K562 (cell line): Measurements from ENCODE around the gene ENDOV. TPM values are rescaled to one million over a fixed set of nuclear protein-coding genes. Genes with fewer than 3 reads are reported as not detected.

Experiments
- ATF7 ChIP-seq: fragments of 450-650 bp; IDR thresholded peaks from 2 replicates; pipeline ENCODE4 v1.7.1; 2014; ENCODE audit warnings: mild to moderate bottlenecking, moderate library complexity
- DMBX1 ChIP-seq: fragments of 250-450 bp; sonication (Bioruptor Pico); IDR thresholded peaks from 2 replicates; pipeline ENCODE4 v1.8.0; 2022; ENCODE audit warnings: inconsistent platforms, mild to moderate bottlenecking, moderate library complexity, borderline replicate concordance
- FOXA3 ChIP-seq, 2 experiments: fragments of 450-650 bp in 1 of 2; sonication (generic) in 1 of 2; formaldehyde crosslinking; IDR thresholded peaks in 1 of 2; conservative IDR thresholded peaks in 1 of 2; 2 replicates each; pipeline versions ENCODE4 v1.4.0 to v1.8.0; 2020 to 2022; ENCODE audit warnings: mild to moderate bottlenecking in 2 of 2, missing genetic modification reagents in 1 of 2
- FOXJ2 ChIP-seq: fragments of 200-800 bp; sonication (Bioruptor generic); IDR thresholded peaks from 2 replicates; pipeline ENCODE4 v1.6.1; 2016; ENCODE audit warnings: missing genetic modification characterization, missing compliant biosample characterization
- FUS ChIP-seq: fragments of 200-400 bp; formaldehyde crosslinking; optimal IDR thresholded peaks from 2 replicates; pipeline ENCODE3; 2017; ENCODE audit warnings: low read depth, low read length
- GATAD2A ChIP-seq: fragments of 450-650 bp; IDR thresholded peaks from 2 replicates; pipeline ENCODE4 v1.6.1; 2017
- JUN ChIP-seq, 2 experiments: sonication (generic) in 1 of 2; formaldehyde crosslinking in 1 of 2; IDR thresholded peaks; 2 replicates each; pipeline versions ENCODE4 v1.6.1 to v1.8.0; 2012 to 2022; ENCODE audit warnings: borderline replicate concordance in 2 of 2, mild to moderate bottlenecking in 2 of 2, improper control_type of control experiment in 1 of 2, low read depth in 1 of 2, low read length in 1 of 2, missing genetic modification reagents in 1 of 2
- NBN ChIP-seq: fragments of 450-650 bp; IDR thresholded peaks from 2 replicates; pipeline ENCODE4 v1.6.1; 2016; ENCODE audit warnings: low read depth, mild to moderate bottlenecking
- XRCC3 ChIP-seq: fragments of 450-650 bp; IDR thresholded peaks from 2 replicates; pipeline ENCODE4 v1.6.1; 2017; ENCODE audit warnings: mild to moderate bottlenecking, moderate library complexity
- ZNF143 ChIP-seq: sonication (generic); formaldehyde crosslinking; IDR thresholded peaks from 2 replicates; pipeline ENCODE4 v1.9.0; 2022; ENCODE audit warnings: mild to moderate bottlenecking, missing genetic modification reagents
- ZNF217 ChIP-seq: sonication (generic); formaldehyde crosslinking; IDR thresholded peaks from 2 replicates; pipeline ENCODE4 v1.8.0; 2022; ENCODE audit warnings: mild to moderate bottlenecking, missing genetic modification reagents
- polyA plus RNA-seq, 8 experiments: library from polyadenylated mRNA; depleted of rRNA in 4 of 8; stranded (reverse) in 5 of 8; unstranded in 3 of 8; fragments of >200 nt; fragmentation: Nextera tagmentation in 2 of 8; fragmentation: Illumina TruSeq in 1 of 8; extraction: Ambion mirVana in 2 of 8; extraction: Trizol in 1 of 8; gene quantifications; 2 replicates each; pipeline versions ENCODE4 v1.2.1 to v1.2.3, GENCODE V29; 2011 to 2014; ENCODE audit warnings: inconsistent platforms in 1 of 8, missing spikeins in 1 of 8
- total RNA-seq, 7 experiments: library from RNA; depleted of rRNA in 6 of 7; stranded (reverse); fragments of >200 nt in 6 of 7; fragmentation: Illumina TruSeq in 2 of 7; extraction: Trizol in 2 of 7; gene quantifications; 2 replicates each; pipeline versions ENCODE4 v1.2.1 to v1.2.3, GENCODE V29; 2011 to 2021; ENCODE audit warnings: low replicate concordance in 1 of 7
- TF ChIP-seq, protein P1 (sequence below): fragments of 250-450 bp; sonication (Bioruptor Pico); IDR thresholded peaks from 2 replicates; pipeline ENCODE4 v1.5.0; 2021; ENCODE audit warnings: mild to moderate bottlenecking, moderate library complexity
- TF ChIP-seq, protein P2 (sequence below): sonication (generic); formaldehyde crosslinking; IDR thresholded peaks from 2 replicates; pipeline ENCODE4 v1.8.0; 2022; ENCODE audit warnings: missing genetic modification reagents, mild to moderate bottlenecking, borderline replicate concordance

Gene ENDOV
- total and polyA plus RNA-seq, 9 of the 15 experiments (the other 6 are each of a cell fraction or from before 2014, with no cell fraction given) = 1.2 to 8.2 (median 3.7) TPM

DNA sequence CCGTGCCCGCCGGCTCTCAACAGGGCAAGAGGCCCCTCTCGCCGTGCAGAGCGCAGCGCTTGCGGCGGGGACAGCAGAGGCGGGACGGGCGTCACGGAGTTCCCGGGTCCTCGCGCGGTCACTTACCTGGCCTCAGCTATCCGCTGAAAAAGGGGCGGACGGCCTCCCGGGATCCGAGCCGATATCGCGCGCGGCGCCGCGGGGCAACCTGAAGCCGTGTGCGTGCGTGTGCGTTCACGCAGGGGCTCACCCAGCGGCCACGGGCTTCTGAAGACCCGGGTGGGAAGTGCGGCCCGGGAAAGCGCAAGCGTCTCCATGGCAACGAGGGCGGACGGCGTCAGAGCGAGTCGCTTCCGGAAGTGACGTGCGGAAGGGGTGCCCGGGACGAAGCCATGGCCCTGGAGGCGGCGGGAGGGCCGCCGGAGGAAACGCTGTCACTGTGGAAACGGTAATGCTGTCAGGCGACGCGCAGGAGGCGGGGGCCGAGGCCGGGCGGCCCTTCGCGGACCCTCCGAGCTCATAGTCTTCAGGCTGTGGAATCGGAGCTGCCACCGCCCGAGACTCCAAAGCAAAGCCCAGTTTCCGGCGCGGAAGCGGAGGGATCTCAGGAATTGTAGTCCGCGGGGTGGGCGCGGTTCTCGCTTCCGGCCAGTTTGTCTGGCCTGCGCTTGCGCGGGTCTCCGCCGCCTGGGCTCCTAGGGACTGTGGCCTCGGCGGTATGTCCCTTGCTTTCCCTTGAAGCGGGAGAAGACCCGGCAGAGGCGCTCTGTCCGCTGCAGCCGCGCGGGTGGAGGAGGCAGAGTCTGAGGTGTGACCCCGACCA lies at the start of gene ENDOV (continued):
- TF ChIP-seq, protein P1, sequence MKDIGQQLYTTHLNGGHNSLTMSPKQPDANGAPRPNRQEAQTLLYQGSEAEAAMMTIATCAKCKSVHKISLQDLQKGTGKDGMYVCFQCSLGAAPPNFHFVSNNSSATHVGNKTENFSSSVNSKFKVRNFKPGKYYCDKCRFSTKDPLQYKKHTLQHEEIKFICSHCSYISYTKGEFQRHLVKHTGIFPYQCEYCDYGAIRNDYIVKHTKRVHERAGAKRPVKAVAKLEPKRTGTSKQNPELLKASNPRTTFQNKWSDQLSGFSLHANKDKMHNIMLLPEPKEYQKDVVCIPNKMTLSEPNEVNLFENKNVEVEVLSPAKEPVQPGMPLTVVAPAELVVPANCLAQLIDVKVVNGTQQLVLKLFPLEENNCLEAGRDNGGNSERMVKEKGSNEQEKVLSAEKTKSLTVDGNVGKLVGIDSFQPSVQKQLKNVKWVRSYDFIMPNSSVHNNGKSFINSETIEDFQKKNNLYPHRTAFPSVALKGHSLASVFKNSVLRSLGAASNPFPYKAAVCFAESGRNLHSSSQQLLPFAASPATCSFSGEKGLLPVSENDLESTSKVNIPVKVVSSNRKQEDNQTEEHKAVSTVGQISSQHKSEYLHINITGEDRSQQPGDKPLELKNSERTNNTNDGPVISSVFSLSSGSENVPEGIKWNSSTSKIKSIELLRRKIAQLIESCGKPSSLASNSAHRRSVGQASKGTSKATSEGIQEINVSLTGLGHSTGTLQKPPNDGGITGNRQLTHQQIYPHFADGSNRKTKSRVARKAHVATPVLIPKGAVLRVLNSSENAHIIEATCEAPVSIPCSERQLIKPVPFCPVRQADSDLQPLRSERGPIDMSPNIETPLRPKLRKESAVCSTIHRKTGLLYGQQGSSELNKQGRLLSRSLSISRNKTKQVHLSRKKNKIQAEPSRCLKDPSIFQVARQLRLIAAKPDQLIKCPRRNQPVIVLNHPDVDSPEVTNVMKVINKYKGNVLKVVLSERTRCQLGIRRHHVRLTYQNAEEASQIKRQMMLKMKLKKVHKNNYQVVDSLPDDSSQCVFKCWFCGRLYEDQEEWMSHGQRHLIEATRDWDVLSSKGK (CRISPR knock-in tag) = no peak
- TF ChIP-seq ZNF143 (CRISPR knock-in tag) (no peak), FOXJ2 (tag) (peak; percentile 79), DMBX1 (no peak), XRCC3 (no peak), NBN (0 out of 2 replicates have a peak, but pooled peaks have one; percentile 41), FOXA3 (CRISPR knock-in tag; conservative IDR thresholded peaks at IDR 0.05 in 1 of 2, IDR thresholded peaks at IDR 0.05 in 1 of 2) (no peak), GATAD2A (no peak), JUN (IDR thresholded peaks at IDR 0.05; ENCODE audit: borderline replicate concordance, low read depth, low read length) (peak; percentile 16; the same call in 1 of the 2 replicates), JUN (CRISPR knock-in tag; IDR thresholded peaks at IDR 0.05; ENCODE audit: borderline replicate concordance) (no peak), FUS (no peak), ATF7 (peak; percentile 90), ZNF217 (CRISPR knock-in tag) (no peak)
- TF ChIP-seq, protein P2, sequence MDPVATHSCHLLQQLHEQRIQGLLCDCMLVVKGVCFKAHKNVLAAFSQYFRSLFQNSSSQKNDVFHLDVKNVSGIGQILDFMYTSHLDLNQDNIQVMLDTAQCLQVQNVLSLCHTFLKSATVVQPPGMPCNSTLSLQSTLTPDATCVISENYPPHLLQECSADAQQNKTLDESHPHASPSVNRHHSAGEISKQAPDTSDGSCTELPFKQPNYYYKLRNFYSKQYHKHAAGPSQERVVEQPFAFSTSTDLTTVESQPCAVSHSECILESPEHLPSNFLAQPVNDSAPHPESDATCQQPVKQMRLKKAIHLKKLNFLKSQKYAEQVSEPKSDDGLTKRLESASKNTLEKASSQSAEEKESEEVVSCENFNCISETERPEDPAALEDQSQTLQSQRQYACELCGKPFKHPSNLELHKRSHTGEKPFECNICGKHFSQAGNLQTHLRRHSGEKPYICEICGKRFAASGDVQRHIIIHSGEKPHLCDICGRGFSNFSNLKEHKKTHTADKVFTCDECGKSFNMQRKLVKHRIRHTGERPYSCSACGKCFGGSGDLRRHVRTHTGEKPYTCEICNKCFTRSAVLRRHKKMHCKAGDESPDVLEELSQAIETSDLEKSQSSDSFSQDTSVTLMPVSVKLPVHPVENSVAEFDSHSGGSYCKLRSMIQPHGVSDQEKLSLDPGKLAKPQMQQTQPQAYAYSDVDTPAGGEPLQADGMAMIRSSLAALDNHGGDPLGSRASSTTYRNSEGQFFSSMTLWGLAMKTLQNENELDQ (CRISPR knock-in tag) = 0 out of 2 replicates have a peak, but pooled peaks have one; percentile 35
